Mucosa of descending colon (tissue), 3 donors: ENCODE measurements around the gene FGF1. TPM values are rescaled to one million over a fixed set of nuclear protein-coding genes. Genes with fewer than 3 reads are reported as not detected.

ENCODE experiments used
- ATAC-seq: fragments of 200-7000 bp; cut with Tn5 transposase; one replicate; pipeline ENCODE4 v1.9.1; 2020; ENCODE audit warnings: mild to moderate bottlenecking, moderate library complexity
- DNase-seq, 3 donors: peaks; one replicate each; pipeline ENCODE4 v3.0.0-alpha.2; 2020
- H3K36me3 ChIP-seq: fragments of 200-600 bp; one replicate; pipeline ENCODE4 v1.8.0; 2021; ENCODE audit warnings: low read depth, mild to moderate bottlenecking
- H3K4me1 ChIP-seq: fragments of 200-600 bp; one replicate; pipeline ENCODE4 v1.8.0; 2021; ENCODE audit warnings: low read depth, mild to moderate bottlenecking
- H3K4me3 ChIP-seq: fragments of 200-600 bp; one replicate; pipeline ENCODE4 v1.8.0; 2021; ENCODE audit warnings: mild to moderate bottlenecking
- H3K9me3 ChIP-seq: fragments of 200-600 bp; one replicate; pipeline ENCODE4 v1.8.0; 2021; ENCODE audit warnings: mild to moderate bottlenecking
- intact Hi-C, 2 donors: fragments of 100-400 bp; cut with DNase I in 1 of 2; cut with micrococcal nuclease in 1 of 2; formaldehyde crosslinking; loops; one replicate each; pipeline versions ENCODE4 v1.11.0 to v1.11.1; 2022; cut with DNase I, micrococcal nuclease
- total RNA-seq, 3 donors: library from RNA; stranded (reverse); fragmentation: NEBNext Ultra II Directional in 2 of 3; extraction: Animal tissue kit (Norgen Biotek cat#: 25700) in 2 of 3; gene quantifications; one replicate each; pipeline versions ENCODE4 v1.2.1 to v1.2.4, GENCODE V29; 2021 to 2023
- TF ChIP-seq, protein P1 (sequence below): fragments of 200-600 bp; IDR thresholded peaks from one replicate; pipeline ENCODE4 v1.8.0; 2022; ENCODE audit warnings: antibody characterized with exemption, mild to moderate bottlenecking
- donor health status: DM: no; HTN: no; CAD: no; lungs with moderate emphysema.
- donor health status: DM: no; HTN: no; CAD: no.
- donor health status: DM: no; HTN: yes; CAD: no.

The FGF1 gene
- total RNA-seq, 3 donors from 2014 or later = 0.31 to 3.5 (median 0.35) TPM

DNA sequence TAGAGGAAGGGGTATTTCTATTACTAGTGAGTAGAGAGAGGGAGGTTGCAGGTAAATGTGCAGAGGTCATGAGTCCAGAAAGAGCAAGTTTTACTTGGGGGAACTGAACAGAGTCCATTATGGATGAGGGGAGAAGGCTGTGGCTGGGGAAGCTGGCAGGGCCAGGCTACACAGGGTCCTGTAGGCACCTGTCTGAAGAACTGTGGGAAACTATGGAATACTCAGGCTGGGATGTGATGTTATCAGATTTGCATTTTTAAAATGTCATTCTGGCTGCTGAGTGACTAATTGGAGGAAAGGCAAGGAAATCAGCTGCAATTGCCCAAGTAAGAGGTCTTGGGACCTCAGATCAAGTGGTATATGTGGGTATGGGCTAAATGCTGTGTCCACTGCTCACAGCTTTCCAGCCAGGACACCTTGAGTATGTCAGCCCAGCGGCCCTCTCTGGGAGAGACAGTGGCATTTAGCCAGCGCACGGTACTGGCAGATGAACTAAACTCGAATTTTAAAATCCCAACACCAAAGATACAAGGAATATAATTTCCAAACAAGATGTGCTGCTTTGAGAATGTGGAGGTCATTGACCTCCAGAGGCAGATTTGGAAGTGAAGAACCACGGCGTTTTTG lies 49.1 kb downstream of the FGF1 start:
- TF ChIP-seq, protein P1, sequence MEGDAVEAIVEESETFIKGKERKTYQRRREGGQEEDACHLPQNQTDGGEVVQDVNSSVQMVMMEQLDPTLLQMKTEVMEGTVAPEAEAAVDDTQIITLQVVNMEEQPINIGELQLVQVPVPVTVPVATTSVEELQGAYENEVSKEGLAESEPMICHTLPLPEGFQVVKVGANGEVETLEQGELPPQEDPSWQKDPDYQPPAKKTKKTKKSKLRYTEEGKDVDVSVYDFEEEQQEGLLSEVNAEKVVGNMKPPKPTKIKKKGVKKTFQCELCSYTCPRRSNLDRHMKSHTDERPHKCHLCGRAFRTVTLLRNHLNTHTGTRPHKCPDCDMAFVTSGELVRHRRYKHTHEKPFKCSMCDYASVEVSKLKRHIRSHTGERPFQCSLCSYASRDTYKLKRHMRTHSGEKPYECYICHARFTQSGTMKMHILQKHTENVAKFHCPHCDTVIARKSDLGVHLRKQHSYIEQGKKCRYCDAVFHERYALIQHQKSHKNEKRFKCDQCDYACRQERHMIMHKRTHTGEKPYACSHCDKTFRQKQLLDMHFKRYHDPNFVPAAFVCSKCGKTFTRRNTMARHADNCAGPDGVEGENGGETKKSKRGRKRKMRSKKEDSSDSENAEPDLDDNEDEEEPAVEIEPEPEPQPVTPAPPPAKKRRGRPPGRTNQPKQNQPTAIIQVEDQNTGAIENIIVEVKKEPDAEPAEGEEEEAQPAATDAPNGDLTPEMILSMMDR = no peak
- Histone ChIP-seq H3K4me3 (no peak overlapping the region), H3K4me1 (no peaks in the 10 kb centered on the region), H3K9me3 (no peaks in the 10 kb centered on the region), H3K36me3 (no peaks in the 10 kb centered on the region)
- no peak for ATAC-seq
- DNase-seq = no peak
- intact Hi-C loops = no loop called here

DNA sequence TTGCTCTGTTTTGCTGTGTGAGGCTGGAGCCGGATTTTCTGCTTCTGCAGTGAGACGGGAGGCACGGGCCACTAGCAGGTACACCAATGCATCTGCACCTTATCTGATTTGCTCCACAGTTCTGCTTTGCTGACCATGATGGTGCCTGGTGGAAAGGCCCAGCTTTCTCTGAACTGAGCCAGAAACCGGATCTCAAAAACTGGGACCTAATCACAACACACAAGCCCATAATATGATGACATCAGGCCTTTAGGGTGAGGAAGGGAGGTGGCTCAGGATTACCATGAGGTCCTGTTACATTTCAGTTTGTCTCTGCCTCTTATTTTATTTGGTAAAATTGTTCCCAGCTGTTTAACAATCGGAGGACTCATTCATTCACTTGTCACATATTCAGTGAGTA lies 49.8 kb downstream of the FGF1 start:
- ATAC-seq = no peak
- H3K9me3 ChIP-seq = no peaks in the 10 kb centered on the region
- H3K4me3 ChIP-seq = no peak overlapping the region
- H3K36me3 ChIP-seq = no peaks in the 10 kb centered on the region
- intact Hi-C loops = no loop called here
- H3K4me1 ChIP-seq = no peaks in the 10 kb centered on the region
- no peak for DNase-seq
- TF ChIP-seq, protein P1 = no peak

- Histone ChIP-seq H3K4me1 (no peaks in the 10 kb centered on the region), H3K36me3 (no peaks in the 10 kb centered on the region), H3K9me3 (no peaks in the 10 kb centered on the region), H3K4me3 (no peak overlapping the region)
- TF ChIP-seq, protein P1 = no peak
- intact Hi-C loops = no loop called here
- ATAC-seq (no peak), DNase-seq (no peak)
Measured at GRCh38 chr5:142634216-142635011, 51.5 kb downstream of the FGF1 start.

- Histone ChIP-seq H3K4me3 (no peak overlapping the region), H3K9me3 (no peaks in the 10 kb centered on the region), H3K36me3 (no peaks in the 10 kb centered on the region), H3K4me1 (no peaks in the 10 kb centered on the region)
- no peak for DNase-seq
- TF ChIP-seq, protein P1 = no peak
- no peak for ATAC-seq
- intact Hi-C loops = no loop called here
Measured at GRCh38 chr5:142630927-142631539, 54.9 kb downstream of the FGF1 start.

DNA sequence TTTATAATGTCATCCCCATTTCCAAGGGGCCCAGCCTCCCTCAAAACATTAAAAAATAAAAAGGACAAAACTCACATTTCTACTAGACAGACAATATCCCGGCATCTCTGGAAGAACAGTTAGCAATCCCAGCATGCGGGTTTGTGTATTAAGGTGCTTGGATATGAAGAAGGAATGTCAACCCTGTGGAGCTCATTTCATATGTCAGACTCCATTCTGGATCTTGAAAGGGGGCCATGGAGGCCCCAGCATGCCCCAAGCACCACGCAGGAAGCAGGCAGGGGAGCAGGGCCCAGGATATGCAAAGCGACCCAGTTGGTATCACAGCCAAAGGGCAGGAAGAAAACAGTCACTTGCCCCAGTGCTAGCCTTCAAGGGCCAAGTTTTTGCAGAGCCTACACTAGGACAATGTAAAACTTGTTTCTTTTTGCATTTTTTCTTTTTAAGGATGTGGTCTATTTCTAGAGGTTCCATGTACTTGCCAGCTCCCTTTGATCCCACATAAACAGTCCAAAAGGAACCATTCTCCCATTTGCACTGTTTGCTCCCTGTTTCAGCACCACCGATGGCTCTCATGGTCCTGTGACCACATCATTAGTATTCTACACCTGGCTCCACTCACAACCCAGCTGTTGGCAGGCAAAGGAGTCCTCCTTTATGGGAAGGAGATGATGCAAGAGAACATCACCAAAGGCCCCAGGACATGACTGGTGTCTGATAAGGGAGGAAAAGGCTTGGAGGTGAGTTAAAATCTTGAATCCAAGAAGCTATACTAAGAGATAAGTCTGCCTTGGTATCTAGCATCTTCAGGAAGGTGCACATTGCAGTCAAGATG lies 58.3 kb downstream of the FGF1 start:
- no peaks in the 10 kb centered on the region for H3K36me3 ChIP-seq
- ATAC-seq (no peak), DNase-seq (no peak)
- no peaks in the 10 kb centered on the region for H3K4me1 ChIP-seq
- H3K4me3 ChIP-seq = no peak overlapping the region
- intact Hi-C loops = no loop called here
- TF ChIP-seq, protein P1 = no peak
- H3K9me3 ChIP-seq = no peaks in the 10 kb centered on the region
